ENCODE measurements around the gene ADAMTS9.

Gene ADAMTS9

DNA sequence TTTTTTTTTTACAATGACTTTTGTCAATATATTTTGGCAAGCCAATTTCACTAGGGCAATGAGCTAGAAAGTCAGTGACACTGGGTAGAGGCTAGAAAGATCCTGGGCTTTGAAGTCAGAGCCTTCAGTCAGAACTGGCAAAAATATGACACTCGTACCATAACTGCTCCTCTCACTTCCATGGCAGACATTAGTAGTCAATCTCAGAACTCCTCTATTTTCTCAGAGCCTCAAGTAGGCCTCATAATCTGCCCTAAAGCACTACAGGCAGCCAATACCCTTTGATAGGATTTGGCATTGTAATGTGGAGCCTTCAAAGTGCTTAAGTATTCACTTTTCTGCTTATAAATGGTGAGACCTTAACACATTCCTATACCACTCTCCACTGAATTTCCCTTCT is 67.8 kb downstream of the ADAMTS9 start:
- in situ Hi-C loops (cut with HindIII; ENCODE audit: low sequenced_read_pairs) = no loop called here
- H3K4me3 ChIP-seq (ENCODE audit: low read depth, low read length) = no peak overlapping the region
- TF ChIP-seq, protein P1, sequence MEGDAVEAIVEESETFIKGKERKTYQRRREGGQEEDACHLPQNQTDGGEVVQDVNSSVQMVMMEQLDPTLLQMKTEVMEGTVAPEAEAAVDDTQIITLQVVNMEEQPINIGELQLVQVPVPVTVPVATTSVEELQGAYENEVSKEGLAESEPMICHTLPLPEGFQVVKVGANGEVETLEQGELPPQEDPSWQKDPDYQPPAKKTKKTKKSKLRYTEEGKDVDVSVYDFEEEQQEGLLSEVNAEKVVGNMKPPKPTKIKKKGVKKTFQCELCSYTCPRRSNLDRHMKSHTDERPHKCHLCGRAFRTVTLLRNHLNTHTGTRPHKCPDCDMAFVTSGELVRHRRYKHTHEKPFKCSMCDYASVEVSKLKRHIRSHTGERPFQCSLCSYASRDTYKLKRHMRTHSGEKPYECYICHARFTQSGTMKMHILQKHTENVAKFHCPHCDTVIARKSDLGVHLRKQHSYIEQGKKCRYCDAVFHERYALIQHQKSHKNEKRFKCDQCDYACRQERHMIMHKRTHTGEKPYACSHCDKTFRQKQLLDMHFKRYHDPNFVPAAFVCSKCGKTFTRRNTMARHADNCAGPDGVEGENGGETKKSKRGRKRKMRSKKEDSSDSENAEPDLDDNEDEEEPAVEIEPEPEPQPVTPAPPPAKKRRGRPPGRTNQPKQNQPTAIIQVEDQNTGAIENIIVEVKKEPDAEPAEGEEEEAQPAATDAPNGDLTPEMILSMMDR (IDR thresholded peaks at IDR 0.05; ENCODE audit: low read depth, low read length) = no peak
- DNase-seq (ENCODE audit: low read depth, low spot score) = no peak

DNA sequence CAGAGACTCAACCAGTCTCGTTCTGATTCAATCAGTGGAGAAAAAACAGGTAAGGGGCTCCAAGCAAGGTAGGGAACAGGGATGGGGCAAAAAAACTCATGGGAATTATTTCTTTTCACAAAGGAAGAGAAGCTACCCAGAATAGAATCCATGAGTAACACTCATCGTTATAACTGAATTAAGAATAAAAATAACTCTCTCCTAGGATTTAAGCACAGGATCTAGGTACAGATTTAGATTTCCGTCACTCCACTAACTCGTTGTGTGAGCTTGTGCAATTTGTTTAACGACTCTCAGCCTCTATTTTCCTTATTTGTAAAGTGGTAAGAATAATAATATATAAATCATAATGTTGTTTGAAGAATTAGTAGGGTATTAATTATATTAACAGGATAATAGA is 68.6 kb downstream of the ADAMTS9 start:
- no peak for DNase-seq (ENCODE audit: low read depth, low spot score)
- in situ Hi-C loops (cut with HindIII; ENCODE audit: low sequenced_read_pairs) = no loop called here
- TF ChIP-seq, protein P1 (IDR thresholded peaks at IDR 0.05; ENCODE audit: low read depth, low read length) = no peak
- no peak overlapping the region for H3K4me3 ChIP-seq (ENCODE audit: low read depth, low read length)

DNA sequence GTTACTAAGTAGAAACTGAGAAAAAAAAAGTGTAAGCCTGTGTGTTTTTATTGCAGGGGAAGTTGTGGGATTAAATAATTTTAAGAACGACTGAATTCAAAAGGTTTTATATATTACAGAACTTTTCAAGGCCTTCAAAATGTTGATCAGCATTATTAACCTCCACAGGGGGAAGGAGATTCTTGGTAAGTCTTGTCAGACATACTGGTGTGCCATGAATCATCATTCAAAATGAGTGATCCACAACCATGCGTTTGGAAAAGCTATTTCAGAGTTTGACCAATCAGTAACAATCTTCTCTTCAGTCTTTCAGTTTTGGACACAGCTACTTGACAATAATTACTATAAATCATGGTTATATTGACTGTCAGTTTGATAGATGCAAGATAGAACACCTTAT is 70.2 kb downstream of the ADAMTS9 start:
- in situ Hi-C loops (cut with HindIII; ENCODE audit: low sequenced_read_pairs) = no loop called here
- TF ChIP-seq, protein P1 (IDR thresholded peaks at IDR 0.05; ENCODE audit: low read depth, low read length) = no peak
- no peak for DNase-seq (ENCODE audit: low read depth, low spot score)

DNA sequence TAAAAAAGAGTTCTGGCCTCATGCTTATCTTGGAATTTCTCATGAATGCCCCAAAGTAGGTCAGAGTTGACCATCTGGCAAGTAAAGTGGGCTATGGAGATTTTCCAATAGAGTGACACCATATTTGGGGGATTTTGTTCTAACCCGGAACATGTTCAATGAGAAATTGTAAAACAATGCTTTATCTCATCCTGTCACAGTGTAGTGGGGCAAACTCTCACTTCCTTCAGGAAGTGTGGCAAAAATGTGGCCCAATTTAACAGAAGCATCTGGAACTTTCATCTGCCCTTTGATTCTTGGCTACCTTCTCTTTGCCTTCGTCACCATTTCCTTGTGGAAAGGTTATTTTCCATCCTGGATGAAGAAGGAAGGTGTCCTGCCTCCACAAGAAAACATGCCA is 70.8 kb downstream of the ADAMTS9 start:
- TF ChIP-seq, protein P1 (IDR thresholded peaks at IDR 0.05; ENCODE audit: low read depth, low read length) = no peak
- DNase-seq (ENCODE audit: low read depth, low spot score) = no peak
- no peak overlapping the region for H3K4me3 ChIP-seq (ENCODE audit: low read depth, low read length)
- in situ Hi-C loops (cut with HindIII; ENCODE audit: low sequenced_read_pairs) = no loop called here

More for the DNA sequence above, 70.2 kb downstream of the ADAMTS9 start:
- H3K4me3 ChIP-seq (ENCODE audit: low read depth, low read length) = no peak overlapping the region

DNA sequence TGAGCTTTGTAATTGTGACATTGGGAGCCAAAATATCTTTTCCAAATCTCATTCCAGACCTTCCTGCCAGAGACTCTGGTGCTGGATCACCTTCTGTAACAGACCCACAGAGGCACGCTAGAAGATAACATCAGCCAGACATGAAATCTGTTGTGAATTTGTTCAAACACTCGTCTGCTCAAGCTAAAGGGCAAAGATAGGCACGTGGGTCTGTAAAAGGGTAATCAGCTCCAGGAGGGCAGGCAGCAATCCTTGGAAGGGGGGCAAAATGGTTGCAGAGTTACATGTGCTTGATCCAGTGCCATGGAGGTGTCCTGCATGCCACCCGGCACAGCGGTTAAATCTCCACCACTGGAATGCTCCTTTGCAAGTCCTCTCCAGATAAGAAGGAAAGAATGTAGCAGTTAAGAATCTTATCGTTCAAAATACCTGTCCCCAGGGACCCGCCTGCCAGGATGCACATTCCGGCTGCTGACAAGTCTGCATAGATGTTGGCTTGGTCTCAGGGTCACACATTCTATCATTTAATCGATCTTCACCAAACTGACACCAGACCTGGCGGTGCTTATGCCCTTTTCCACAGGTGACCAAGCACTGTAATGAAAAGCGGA is 74.8 kb downstream of the ADAMTS9 start:
- TF ChIP-seq, protein P1 (IDR thresholded peaks at IDR 0.05; ENCODE audit: low read depth, low read length) = no peak
- no peak for DNase-seq (ENCODE audit: low read depth, low spot score)
- no peak overlapping the region for H3K4me3 ChIP-seq (ENCODE audit: low read depth, low read length)
- in situ Hi-C loops (cut with HindIII; ENCODE audit: low sequenced_read_pairs) = no loop called here

DNA sequence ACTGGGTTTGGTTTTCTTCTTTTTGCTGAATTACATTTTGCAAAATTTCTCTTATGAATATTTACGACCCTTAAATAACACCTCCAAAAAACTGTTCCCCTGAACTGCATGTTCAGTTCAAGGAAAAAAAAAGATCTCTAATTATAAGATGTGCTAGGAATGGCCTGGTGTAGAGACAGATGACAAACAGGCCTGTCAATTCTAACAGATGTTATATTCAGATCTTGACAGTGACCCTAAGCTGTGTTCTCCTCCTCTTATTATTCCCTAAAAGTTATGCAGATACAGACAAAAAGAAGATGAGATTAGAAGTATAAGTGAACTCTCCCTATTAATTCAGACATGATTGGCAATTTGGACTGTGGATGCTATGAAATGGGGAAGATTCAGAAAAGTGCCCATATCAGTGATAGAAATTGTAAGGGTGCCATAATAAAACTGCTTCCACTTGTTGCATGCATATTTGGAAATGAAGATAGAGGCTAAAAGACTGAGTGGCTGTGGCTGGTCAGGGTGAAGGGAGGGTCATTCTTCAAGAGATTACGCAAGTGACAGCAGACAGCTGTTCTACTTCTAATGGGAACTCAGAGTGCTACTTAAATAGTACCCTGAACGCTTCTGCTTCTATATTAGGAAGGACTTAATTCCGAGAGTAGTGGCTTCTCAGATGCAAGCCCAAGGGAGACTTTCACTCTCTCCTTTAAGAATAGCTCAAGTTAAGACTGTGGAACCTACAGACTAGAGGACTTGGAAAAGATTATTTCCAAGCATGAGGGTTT is 75.5 kb downstream of the ADAMTS9 start:
- in situ Hi-C loops (cut with HindIII; ENCODE audit: low sequenced_read_pairs) = no loop called here
- no peak overlapping the region for H3K4me3 ChIP-seq (ENCODE audit: low read depth, low read length)
- no peak for DNase-seq (ENCODE audit: low read depth, low spot score)
- TF ChIP-seq, protein P1 (IDR thresholded peaks at IDR 0.05; ENCODE audit: low read depth, low read length) = no peak
